ENCODE results near the gene TMEM258. TPM values are rescaled to one million over a fixed set of nuclear protein-coding genes. Genes with fewer than 3 reads are reported as not detected.

The TMEM258 gene
- total RNA-seq, 2 donors from 2014 or later: 135 to 156 TPM

GRCh38 chr11:61814247-61814957 lies 22.0 kb upstream of the TMEM258 start:
- peaks cover 29% of the 10 kb centered on the region for H3K36me3 Mint-ChIP-seq (ENCODE audit: low read depth)

DNA sequence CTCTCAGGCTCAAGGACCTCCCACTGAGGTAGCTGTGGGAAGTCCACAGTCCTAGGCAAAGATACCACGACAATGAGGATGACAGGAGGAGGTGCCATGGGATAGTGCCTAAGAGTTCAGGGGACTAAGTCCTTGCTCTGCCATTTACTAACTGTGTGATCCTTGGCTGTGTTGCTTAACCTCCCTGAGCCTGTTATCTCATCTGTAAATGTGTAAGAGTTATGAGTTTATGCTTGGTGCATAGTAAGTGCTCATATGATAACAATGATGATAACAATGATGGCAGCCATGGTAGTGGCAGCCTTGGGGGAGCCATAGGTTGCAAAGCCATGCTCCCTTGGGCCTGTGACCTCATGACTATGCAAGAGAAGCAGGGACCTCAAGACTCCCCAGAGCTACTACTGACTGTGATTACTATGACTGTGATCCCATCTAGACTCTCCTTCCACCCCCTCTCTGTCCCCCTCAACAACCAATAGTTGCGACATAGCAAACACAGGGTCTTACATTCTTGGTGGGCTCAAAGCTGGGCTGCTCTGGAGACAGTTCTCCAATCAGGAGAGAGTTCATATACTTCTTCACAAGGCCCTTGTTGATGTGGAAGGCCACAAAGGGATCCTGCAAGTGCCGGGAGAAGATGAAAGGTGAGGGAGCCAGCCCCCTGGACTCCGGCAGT lies 20.5 kb upstream of the TMEM258 start:
- Mint-ChIP-seq H3K36me3 (ENCODE audit: low read depth) (peaks cover 39% of the 10 kb centered on the region), H3K9me3 (no peaks in the 10 kb centered on the region), H3K27ac (no peak overlapping the region), H3K4me3 (no peak overlapping the region), H3K27me3 (peaks cover 3% of the 10 kb centered on the region), H3K4me1 (no peaks in the 10 kb centered on the region)
- ATAC-seq (replicated peaks): no peak

More at GRCh38 chr11:61814247-61814957, 22.0 kb upstream of the TMEM258 start:
- H3K9me3 Mint-ChIP-seq: no peaks in the 10 kb centered on the region
- peak overlapping the region; percentile 74 for H3K27ac Mint-ChIP-seq
- no peaks in the 10 kb centered on the region for H3K4me1 Mint-ChIP-seq
- H3K4me3 Mint-ChIP-seq: peak overlapping the region; percentile 91
- H3K27me3 Mint-ChIP-seq: peaks cover 3% of the 10 kb centered on the region
- no peak for ATAC-seq (replicated peaks)

DNA sequence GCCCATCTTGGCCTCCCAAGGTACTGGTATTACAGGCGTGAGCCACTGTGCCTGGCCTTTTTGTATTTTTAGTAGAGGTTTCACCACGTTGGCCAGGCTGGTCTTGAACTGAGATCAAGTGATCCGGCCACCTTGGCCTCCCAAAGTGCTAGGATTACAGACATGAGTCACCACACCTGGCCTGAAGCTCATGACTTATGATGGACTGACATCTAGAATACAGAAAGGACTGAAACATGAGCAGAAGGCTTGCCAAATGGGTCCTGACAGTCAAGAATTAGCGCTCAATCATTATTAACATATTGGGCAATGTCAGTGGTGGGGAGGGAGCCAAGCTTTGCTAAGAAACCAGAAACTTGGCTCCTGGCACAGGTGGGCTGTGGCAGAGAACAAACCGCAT lies 19.4 kb upstream of the TMEM258 start:
- ATAC-seq (replicated peaks): no peak
- no peak overlapping the region for H3K27ac Mint-ChIP-seq
- H3K27me3 Mint-ChIP-seq: peaks cover 3% of the 10 kb centered on the region
- no peak overlapping the region for H3K4me3 Mint-ChIP-seq
- H3K9me3 Mint-ChIP-seq: no peaks in the 10 kb centered on the region
- H3K4me1 Mint-ChIP-seq: no peaks in the 10 kb centered on the region
- H3K36me3 Mint-ChIP-seq (ENCODE audit: low read depth): peaks cover 47% of the 10 kb centered on the region

DNA sequence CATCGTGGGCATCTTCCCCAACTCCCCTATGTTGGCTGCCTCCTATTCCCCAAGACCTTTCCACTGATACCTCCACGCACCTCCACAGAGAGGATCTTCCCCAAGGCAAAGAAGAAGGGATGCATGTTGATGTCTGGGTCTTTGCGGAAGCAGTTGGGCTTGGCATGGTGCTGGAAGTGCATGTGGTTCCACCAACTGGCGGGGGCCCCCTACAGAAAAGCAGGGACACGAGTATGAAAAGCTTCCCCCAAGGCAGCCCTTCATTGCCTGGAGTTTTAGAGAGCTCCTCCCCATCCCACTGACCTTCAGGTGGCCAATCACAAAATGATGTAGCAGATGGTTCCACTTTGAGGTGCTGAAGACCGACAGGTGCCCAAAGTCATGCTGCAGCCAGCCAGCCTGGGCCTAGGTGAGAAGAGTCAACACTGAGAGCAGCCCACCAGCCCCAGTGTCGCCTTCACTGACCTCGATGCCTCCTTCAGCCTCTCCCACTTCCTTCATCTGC lies 18.3 kb upstream of the TMEM258 start:
- Mint-ChIP-seq H3K9me3 (no peaks in the 10 kb centered on the region), H3K27ac (no peak overlapping the region), H3K4me3 (no peak overlapping the region), H3K36me3 (ENCODE audit: low read depth) (peaks cover 48% of the 10 kb centered on the region), H3K4me1 (no peaks in the 10 kb centered on the region), H3K27me3 (peaks cover 3% of the 10 kb centered on the region)
- no peak for ATAC-seq (replicated peaks)

DNA sequence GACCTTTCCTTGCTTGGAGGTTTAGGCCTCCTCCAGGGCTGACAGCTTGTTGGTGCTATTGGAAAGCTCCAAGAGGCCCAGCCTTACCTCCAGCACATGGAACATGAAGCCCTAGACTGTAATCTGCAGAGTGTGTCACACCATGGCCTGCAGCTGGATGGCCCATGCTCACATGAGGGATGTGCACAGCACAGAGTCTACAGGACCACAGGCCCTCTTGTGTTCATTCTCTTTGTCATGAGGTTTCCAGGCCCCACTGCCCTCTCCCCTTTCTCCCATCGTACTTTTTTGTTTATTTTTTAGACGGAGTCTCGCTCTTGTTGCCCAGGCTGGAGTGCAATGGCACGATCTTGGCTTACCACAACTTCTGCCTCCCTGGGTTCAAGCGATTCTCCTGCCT lies 14.4 kb upstream of the TMEM258 start:
- ATAC-seq (replicated peaks): no peak
- Mint-ChIP-seq H3K27ac (no peak overlapping the region), H3K4me3 (no peak overlapping the region), H3K9me3 (no peaks in the 10 kb centered on the region), H3K4me1 (no peaks in the 10 kb centered on the region), H3K27me3 (no peaks in the 10 kb centered on the region), H3K36me3 (ENCODE audit: low read depth) (peaks cover 62% of the 10 kb centered on the region)

DNA sequence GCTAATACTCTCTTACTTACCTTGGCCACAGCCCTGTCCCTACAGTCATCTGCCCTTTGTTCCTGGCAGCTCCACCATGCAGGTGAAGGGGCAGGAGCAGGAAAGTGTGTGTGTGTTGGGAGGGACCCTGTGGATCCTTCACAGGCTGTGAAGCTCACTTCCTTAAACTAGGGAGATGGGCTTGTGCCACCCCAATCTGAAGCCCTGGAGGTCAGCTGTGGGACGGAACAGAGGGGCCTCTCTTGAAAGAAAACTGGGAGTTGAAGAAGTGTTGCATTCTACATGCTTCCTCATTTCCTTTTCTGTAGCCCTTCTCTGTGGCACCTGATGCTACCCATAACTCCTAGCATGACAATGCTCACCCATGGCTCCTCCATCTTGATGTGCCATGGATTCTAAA lies 12.7 kb upstream of the TMEM258 start:
- H3K36me3 Mint-ChIP-seq (ENCODE audit: low read depth): peaks cover 60% of the 10 kb centered on the region
- no peaks in the 10 kb centered on the region for H3K9me3 Mint-ChIP-seq
- H3K27me3 Mint-ChIP-seq: no peaks in the 10 kb centered on the region
- ATAC-seq (replicated peaks): no peak
- H3K4me3 Mint-ChIP-seq: no peak overlapping the region
- H3K4me1 Mint-ChIP-seq: peaks cover 4% of the 10 kb centered on the region
- H3K27ac Mint-ChIP-seq: no peak overlapping the region

- Mint-ChIP-seq H3K27ac (no peak overlapping the region), H3K4me1 (peaks cover 4% of the 10 kb centered on the region), H3K36me3 (ENCODE audit: low read depth) (peaks cover 57% of the 10 kb centered on the region), H3K27me3 (no peaks in the 10 kb centered on the region), H3K9me3 (no peaks in the 10 kb centered on the region), H3K4me3 (no peak overlapping the region)
- no peak for ATAC-seq (replicated peaks)
Observed at GRCh38 chr11:61803889-61804647, 11.7 kb upstream of the TMEM258 start.

- Mint-ChIP-seq H3K4me1 (peaks cover 4% of the 10 kb centered on the region), H3K27me3 (no peaks in the 10 kb centered on the region), H3K9me3 (no peaks in the 10 kb centered on the region), H3K36me3 (ENCODE audit: low read depth) (peaks cover 65% of the 10 kb centered on the region), H3K27ac (no peak overlapping the region), H3K4me3 (no peak overlapping the region)
- no peak for ATAC-seq (replicated peaks)
Observed at GRCh38 chr11:61802605-61803004, 10.2 kb upstream of the TMEM258 start.

GRCh38 chr11:61800331-61801281 lies 8.2 kb upstream of the TMEM258 start:
- H3K9me3 Mint-ChIP-seq: no peaks in the 10 kb centered on the region
- peak overlapping the region; percentile 22 for H3K27ac Mint-ChIP-seq
- no peak overlapping the region for H3K4me3 Mint-ChIP-seq
- H3K27me3 Mint-ChIP-seq: no peaks in the 10 kb centered on the region
- H3K36me3 Mint-ChIP-seq (ENCODE audit: low read depth): peaks cover 75% of the 10 kb centered on the region
- no peak for ATAC-seq (replicated peaks)
- peaks cover 10% of the 10 kb centered on the region for H3K4me1 Mint-ChIP-seq

- H3K4me1 Mint-ChIP-seq: peaks cover 10% of the 10 kb centered on the region
Observed at GRCh38 chr11:61799665-61800284, 7.4 kb upstream of the TMEM258 start.

DNA sequence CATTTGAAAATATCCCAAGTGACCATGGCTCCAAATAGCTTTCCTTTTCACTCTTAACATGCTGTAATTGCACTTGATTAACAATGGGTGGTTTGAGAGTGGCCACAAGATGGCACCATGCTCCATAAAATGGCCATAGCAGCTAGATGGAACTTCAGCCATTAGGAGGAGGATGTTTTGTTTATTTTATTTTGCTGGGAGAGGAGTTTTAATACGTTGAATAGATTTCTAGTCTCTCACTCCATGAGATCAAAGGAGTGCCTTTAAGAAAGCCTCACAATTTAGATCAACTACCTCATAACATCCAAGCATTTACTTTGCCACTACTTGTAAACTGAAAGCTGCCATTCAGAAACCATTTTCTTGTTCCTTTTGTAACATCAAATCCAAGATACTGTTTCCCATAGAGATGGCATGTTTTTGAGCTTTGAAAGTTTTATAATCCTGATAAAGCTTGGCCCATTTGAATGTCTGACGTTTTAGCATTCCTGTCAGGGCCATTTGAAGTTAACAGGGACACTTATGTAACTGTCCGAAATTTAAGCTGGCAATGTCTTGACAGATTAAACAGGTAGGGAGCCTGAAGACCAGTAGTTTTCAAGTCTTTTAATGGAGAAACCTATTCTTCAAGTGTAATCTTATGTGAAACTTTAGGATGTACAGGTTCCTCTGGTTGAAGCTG lies 5.0 kb upstream of the TMEM258 start:
- H3K27ac Mint-ChIP-seq: no peak overlapping the region

More at GRCh38 chr11:61799665-61800284, 7.4 kb upstream of the TMEM258 start:
- H3K27me3 Mint-ChIP-seq: no peaks in the 10 kb centered on the region
- no peak overlapping the region for H3K4me3 Mint-ChIP-seq
- H3K27ac Mint-ChIP-seq: no peak overlapping the region
- no peaks in the 10 kb centered on the region for H3K9me3 Mint-ChIP-seq
- peaks cover 76% of the 10 kb centered on the region for H3K36me3 Mint-ChIP-seq (ENCODE audit: low read depth)
- no peak for ATAC-seq (replicated peaks)

DNA sequence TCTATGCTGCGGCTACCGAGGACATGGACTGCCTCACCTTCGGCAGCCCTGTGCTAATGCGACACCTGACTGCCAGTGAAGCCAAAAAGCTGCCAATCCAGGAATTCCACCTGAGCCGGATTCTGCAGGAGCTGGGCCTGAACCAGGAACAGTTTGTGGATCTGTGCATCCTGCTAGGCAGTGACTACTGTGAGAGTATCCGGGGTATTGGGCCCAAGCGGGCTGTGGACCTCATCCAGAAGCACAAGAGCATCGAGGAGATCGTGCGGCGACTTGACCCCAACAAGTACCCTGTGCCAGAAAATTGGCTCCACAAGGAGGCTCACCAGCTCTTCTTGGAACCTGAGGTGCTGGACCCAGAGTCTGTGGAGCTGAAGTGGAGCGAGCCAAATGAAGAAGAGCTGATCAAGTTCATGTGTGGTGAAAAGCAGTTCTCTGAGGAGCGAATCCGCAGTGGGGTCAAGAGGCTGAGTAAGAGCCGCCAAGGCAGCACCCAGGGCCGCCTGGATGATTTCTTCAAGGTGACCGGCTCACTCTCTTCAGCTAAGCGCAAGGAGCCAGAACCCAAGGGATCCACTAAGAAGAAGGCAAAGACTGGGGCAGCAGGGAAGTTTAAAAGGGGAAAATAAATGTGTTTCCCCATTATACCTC lies 3.6 kb upstream of the TMEM258 start:
- Mint-ChIP-seq H3K4me3 (no peak overlapping the region), H3K36me3 (ENCODE audit: low read depth) (peaks cover 88% of the 10 kb centered on the region), H3K9me3 (no peaks in the 10 kb centered on the region), H3K4me1 (peaks cover 16% of the 10 kb centered on the region), H3K27ac (no peak overlapping the region), H3K27me3 (no peaks in the 10 kb centered on the region)
- ATAC-seq (replicated peaks): no peak

More for the DNA sequence above, 5.0 kb upstream of the TMEM258 start:
- H3K36me3 Mint-ChIP-seq (ENCODE audit: low read depth): peaks cover 82% of the 10 kb centered on the region
- no peaks in the 10 kb centered on the region for H3K27me3 Mint-ChIP-seq
- H3K4me1 Mint-ChIP-seq: peaks cover 10% of the 10 kb centered on the region
- H3K4me3 Mint-ChIP-seq: no peak overlapping the region
- no peak for ATAC-seq (replicated peaks)
- no peaks in the 10 kb centered on the region for H3K9me3 Mint-ChIP-seq
